Measurements from ENCODE around the gene OR5W2. TPM values are rescaled to one million over a fixed set of nuclear protein-coding genes. Genes with fewer than 3 reads are reported as not detected.
"Not testable (repeated sequence)": the region's sequence is repeated elsewhere in the genome, so short reads cannot be mapped to it uniquely, and the experiment has no call there.

OR5W2 gene
- polyA plus RNA-seq, 1 donor (not counting 4 experiments of a cell fraction or from before 2014, with no cell fraction given): not detected

GRCh38 chr11:55882997-55883396, 31.4 kb downstream of the OR5W2 start, which contains the start of gene TRIM51:
Gene TRIM51, plus strand, starts transcription at chr11:55883297. Its CDS starts 2,132 bp downstream, at chr11:55885429.
- H3K27me3 ChIP-seq (ENCODE audit: control insufficient read depth, extremely low read depth, insufficient read depth, low read length); H3K27ac ChIP-seq (ENCODE audit: control insufficient read depth, insufficient read depth, low read length); H3K4me3 ChIP-seq (ENCODE audit: control insufficient read depth in 2 of 3, extremely low read depth in 1 of 3, insufficient read depth in 2 of 3, low read depth in 1 of 3, low read length in 3 of 3); H3K79me2 ChIP-seq (ENCODE audit: control insufficient read depth, insufficient read depth, low read length); DNase-seq (ENCODE audit: low read depth, low spot score); dilution Hi-C loops (cut with MboI; ENCODE audit: extremely low pct_ligation_motif_present, low sequenced_read_pairs); H3K36me3 ChIP-seq (ENCODE audit: control insufficient read depth in 2 of 2, extremely low read depth in 1 of 2, insufficient read depth in 2 of 2, low read length in 2 of 2); H3K9ac ChIP-seq (ENCODE audit: control insufficient read depth, extremely low read depth, insufficient read depth, low read length); H3K4me1 ChIP-seq (ENCODE audit: control insufficient read depth, extremely low read depth, insufficient read depth, low read length); H4K20me1 ChIP-seq (ENCODE audit: control insufficient read depth, extremely low read depth, insufficient read depth, low read length); H3K9me3 ChIP-seq (ENCODE audit: control insufficient read depth, low read depth, low read length); H3K9me1 ChIP-seq (ENCODE audit: control insufficient read depth, extremely low read depth, insufficient read depth, low read length); FAIRE-seq; H3K4me2 ChIP-seq (ENCODE audit: control insufficient read depth, extremely low read depth, insufficient read depth, low read depth, low read length); H2AFZ ChIP-seq (ENCODE audit: control insufficient read depth, low read length): not testable (repeated sequence)

- H3K4me3 ChIP-seq (ENCODE audit: control insufficient read depth in 2 of 3, extremely low read depth in 1 of 3, insufficient read depth in 2 of 3, low read depth in 1 of 3, low read length in 3 of 3); H3K36me3 ChIP-seq (ENCODE audit: control insufficient read depth in 2 of 2, extremely low read depth in 1 of 2, insufficient read depth in 2 of 2, low read length in 2 of 2); dilution Hi-C loops (cut with MboI; ENCODE audit: extremely low pct_ligation_motif_present, low sequenced_read_pairs); H3K4me2 ChIP-seq (ENCODE audit: control insufficient read depth, extremely low read depth, insufficient read depth, low read depth, low read length); H4K20me1 ChIP-seq (ENCODE audit: control insufficient read depth, extremely low read depth, insufficient read depth, low read length); FAIRE-seq; H3K79me2 ChIP-seq (ENCODE audit: control insufficient read depth, insufficient read depth, low read length); DNase-seq (ENCODE audit: low read depth, low spot score); H3K9me1 ChIP-seq (ENCODE audit: control insufficient read depth, extremely low read depth, insufficient read depth, low read length); H2AFZ ChIP-seq (ENCODE audit: control insufficient read depth, low read length); H3K9me3 ChIP-seq (ENCODE audit: control insufficient read depth, low read depth, low read length); H3K27ac ChIP-seq (ENCODE audit: control insufficient read depth, insufficient read depth, low read length); H3K27me3 ChIP-seq (ENCODE audit: control insufficient read depth, extremely low read depth, insufficient read depth, low read length); H3K9ac ChIP-seq (ENCODE audit: control insufficient read depth, extremely low read depth, insufficient read depth, low read length); H3K4me1 ChIP-seq (ENCODE audit: control insufficient read depth, extremely low read depth, insufficient read depth, low read length): not testable (repeated sequence)
Observed at GRCh38 chr11:55873146-55873545, 41.2 kb downstream of the OR5W2 start.

GRCh38 chr11:55872731-55873130, 41.7 kb downstream of the OR5W2 start:
- FAIRE-seq; H3K4me3 ChIP-seq (ENCODE audit: control insufficient read depth in 2 of 3, extremely low read depth in 1 of 3, insufficient read depth in 2 of 3, low read depth in 1 of 3, low read length in 3 of 3); H3K79me2 ChIP-seq (ENCODE audit: control insufficient read depth, insufficient read depth, low read length); H3K9me3 ChIP-seq (ENCODE audit: control insufficient read depth, low read depth, low read length); H3K4me2 ChIP-seq (ENCODE audit: control insufficient read depth, extremely low read depth, insufficient read depth, low read depth, low read length); H2AFZ ChIP-seq (ENCODE audit: control insufficient read depth, low read length); H3K9me1 ChIP-seq (ENCODE audit: control insufficient read depth, extremely low read depth, insufficient read depth, low read length); H3K9ac ChIP-seq (ENCODE audit: control insufficient read depth, extremely low read depth, insufficient read depth, low read length); H3K36me3 ChIP-seq (ENCODE audit: control insufficient read depth in 2 of 2, extremely low read depth in 1 of 2, insufficient read depth in 2 of 2, low read length in 2 of 2); dilution Hi-C loops (cut with MboI; ENCODE audit: extremely low pct_ligation_motif_present, low sequenced_read_pairs); H3K4me1 ChIP-seq (ENCODE audit: control insufficient read depth, extremely low read depth, insufficient read depth, low read length); H3K27ac ChIP-seq (ENCODE audit: control insufficient read depth, insufficient read depth, low read length); H3K27me3 ChIP-seq (ENCODE audit: control insufficient read depth, extremely low read depth, insufficient read depth, low read length); H4K20me1 ChIP-seq (ENCODE audit: control insufficient read depth, extremely low read depth, insufficient read depth, low read length); DNase-seq (ENCODE audit: low read depth, low spot score): not testable (repeated sequence)

GRCh38 chr11:55867354-55867753, 47.0 kb downstream of the OR5W2 start:
- H3K79me2 ChIP-seq (ENCODE audit: control insufficient read depth, insufficient read depth, low read length); H3K9ac ChIP-seq (ENCODE audit: control insufficient read depth, extremely low read depth, insufficient read depth, low read length); FAIRE-seq; dilution Hi-C loops (cut with MboI; ENCODE audit: extremely low pct_ligation_motif_present, low sequenced_read_pairs); H2AFZ ChIP-seq (ENCODE audit: control insufficient read depth, low read length); H3K27ac ChIP-seq (ENCODE audit: control insufficient read depth, insufficient read depth, low read length); H3K9me1 ChIP-seq (ENCODE audit: control insufficient read depth, extremely low read depth, insufficient read depth, low read length); H3K9me3 ChIP-seq (ENCODE audit: control insufficient read depth, low read depth, low read length); H3K27me3 ChIP-seq (ENCODE audit: control insufficient read depth, extremely low read depth, insufficient read depth, low read length); H3K36me3 ChIP-seq (ENCODE audit: control insufficient read depth in 2 of 2, extremely low read depth in 1 of 2, insufficient read depth in 2 of 2, low read length in 2 of 2); H3K4me2 ChIP-seq (ENCODE audit: control insufficient read depth, extremely low read depth, insufficient read depth, low read depth, low read length); H4K20me1 ChIP-seq (ENCODE audit: control insufficient read depth, extremely low read depth, insufficient read depth, low read length); H3K4me1 ChIP-seq (ENCODE audit: control insufficient read depth, extremely low read depth, insufficient read depth, low read length); H3K4me3 ChIP-seq (ENCODE audit: control insufficient read depth in 2 of 3, extremely low read depth in 1 of 3, insufficient read depth in 2 of 3, low read depth in 1 of 3, low read length in 3 of 3); DNase-seq (ENCODE audit: low read depth, low spot score): not testable (repeated sequence)

Measured in keratinocyte (primary cell).